ENCODE data around the gene SP5. TPM values are rescaled to one million over a fixed set of nuclear protein-coding genes. Genes with fewer than 3 reads are reported as not detected.

SP5 gene
- total RNA-seq, 4 donors from 2014 or later = 0.32 to 0.63 TPM; not detected in 2

- H3K27ac ChIP-seq (replicated peaks in 1 of 4) = no peak overlapping the region
- no peaks in the 10 kb centered on the region for H3K9me3 ChIP-seq
- TF ChIP-seq, protein P1, sequence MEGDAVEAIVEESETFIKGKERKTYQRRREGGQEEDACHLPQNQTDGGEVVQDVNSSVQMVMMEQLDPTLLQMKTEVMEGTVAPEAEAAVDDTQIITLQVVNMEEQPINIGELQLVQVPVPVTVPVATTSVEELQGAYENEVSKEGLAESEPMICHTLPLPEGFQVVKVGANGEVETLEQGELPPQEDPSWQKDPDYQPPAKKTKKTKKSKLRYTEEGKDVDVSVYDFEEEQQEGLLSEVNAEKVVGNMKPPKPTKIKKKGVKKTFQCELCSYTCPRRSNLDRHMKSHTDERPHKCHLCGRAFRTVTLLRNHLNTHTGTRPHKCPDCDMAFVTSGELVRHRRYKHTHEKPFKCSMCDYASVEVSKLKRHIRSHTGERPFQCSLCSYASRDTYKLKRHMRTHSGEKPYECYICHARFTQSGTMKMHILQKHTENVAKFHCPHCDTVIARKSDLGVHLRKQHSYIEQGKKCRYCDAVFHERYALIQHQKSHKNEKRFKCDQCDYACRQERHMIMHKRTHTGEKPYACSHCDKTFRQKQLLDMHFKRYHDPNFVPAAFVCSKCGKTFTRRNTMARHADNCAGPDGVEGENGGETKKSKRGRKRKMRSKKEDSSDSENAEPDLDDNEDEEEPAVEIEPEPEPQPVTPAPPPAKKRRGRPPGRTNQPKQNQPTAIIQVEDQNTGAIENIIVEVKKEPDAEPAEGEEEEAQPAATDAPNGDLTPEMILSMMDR (IDR thresholded peaks at IDR 0.05) = no peak
- TF ChIP-seq POLR2A (IDR thresholded peaks at IDR 0.05; ENCODE audit: low read depth) (no peak), POLR2AphosphoS5 (IDR thresholded peaks at IDR 0.05) (no peak), EP300 (IDR thresholded peaks at IDR 0.05) (no peak)
- 36% methylated on average over 16 of the region's 16 CpGs for WGBS
- peak; percentile 70 for DNase-seq (ENCODE audit: extremely low spot score)
- peaks cover 0 to 10% (median 8%) of the 10 kb centered on the region in 4 donors for H3K4me1 ChIP-seq
- no peaks in the 10 kb centered on the region for H3K36me3 ChIP-seq
- H3K27me3 ChIP-seq = peaks cover 0 to 54% (median 12%) of the 10 kb centered on the region in 4 donors
- intact Hi-C loops (cut with DNase I) = no loop called here
- H3K4me3 ChIP-seq = no peak overlapping the region
These were observed 7.0 kb upstream of the SP5 start for GRCh38 chr2:170707821-170708795.

- DNase-seq (ENCODE audit: extremely low spot score) = no peak
- Histone ChIP-seq H3K4me1 (peaks cover 18 to 34% (median 31%) of the 10 kb centered on the region in 4 donors), H3K9me3 (no peaks in the 10 kb centered on the region), H3K27me3 (peaks cover 0 to 67% (median 28%) of the 10 kb centered on the region in 4 donors), H3K27ac (replicated peaks in 1 of 4) (no peak overlapping the region), H3K36me3 (no peaks in the 10 kb centered on the region), H3K4me3 (no peak overlapping the region)
- 75% methylated on average over 1 of the region's 1 CpG for WGBS
- intact Hi-C loops (cut with DNase I) = loop anchor here (10.0 kb wide), 1 partner anchor 226 kb away; no protein-coding TSS in a partner anchor
- no peak for TF ChIP-seq EP300 (IDR thresholded peaks at IDR 0.05)
- TF ChIP-seq, protein P1 (IDR thresholded peaks at IDR 0.05) = no peak
- no peak for TF ChIP-seq POLR2AphosphoS5 (IDR thresholded peaks at IDR 0.05)
- no peak for TF ChIP-seq POLR2A (IDR thresholded peaks at IDR 0.05; ENCODE audit: low read depth)
These were observed 4.5 kb upstream of the SP5 start for GRCh38 chr2:170710609-170710979.

DNA sequence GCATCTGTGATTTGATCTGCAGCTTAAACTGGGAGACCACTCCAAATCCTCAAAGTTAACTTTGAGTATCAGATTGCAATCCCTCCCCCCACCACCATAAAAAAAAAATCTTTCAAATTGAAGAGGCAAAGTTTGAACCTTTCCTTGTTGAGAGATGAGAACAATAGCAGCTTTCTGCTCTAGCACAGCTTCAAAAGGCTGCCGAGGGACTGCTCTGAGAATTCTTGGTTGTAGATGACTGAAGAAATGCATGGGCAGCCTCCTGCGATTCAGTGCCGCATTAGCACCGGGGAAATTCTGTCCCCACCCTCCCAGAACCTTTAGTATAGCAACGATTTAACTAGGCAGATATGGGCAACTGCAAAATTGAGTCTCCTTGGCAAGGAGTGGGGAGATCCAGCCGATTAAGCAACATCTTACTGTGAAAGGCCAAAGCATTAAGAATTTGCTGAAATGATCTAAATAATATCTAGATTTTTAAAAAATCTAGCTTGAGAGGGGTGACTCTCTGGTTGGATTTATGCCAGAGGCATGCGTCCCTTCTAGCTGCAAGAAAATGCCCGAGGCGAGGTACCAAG is 3.9 kb upstream of the SP5 start:
- intact Hi-C loops (cut with DNase I) = loop anchor here (10.0 kb wide), 1 partner anchor 226 kb away; no protein-coding TSS in a partner anchor
- Histone ChIP-seq H3K36me3 (no peaks in the 10 kb centered on the region), H3K4me3 (no peak overlapping the region), H3K27ac (replicated peaks in 1 of 4) (no peak overlapping the region), H3K9me3 (no peaks in the 10 kb centered on the region), H3K27me3 (peaks cover 4 to 74% (median 35%) of the 10 kb centered on the region in 4 donors), H3K4me1 (peaks cover 25 to 41% (median 38%) of the 10 kb centered on the region in 4 donors)
- DNase-seq (ENCODE audit: extremely low spot score) = peak; percentile 68
- TF ChIP-seq EP300 (IDR thresholded peaks at IDR 0.05) (no peak), POLR2AphosphoS5 (IDR thresholded peaks at IDR 0.05) (no peak), POLR2A (IDR thresholded peaks at IDR 0.05; ENCODE audit: low read depth) (no peak)
- TF ChIP-seq, protein P1 (IDR thresholded peaks at IDR 0.05) = no peak
- 6% methylated on average over 9 of the region's 9 CpGs for WGBS

GRCh38 chr2:170711774-170712652 is 3.1 kb upstream of the SP5 start:
- WGBS = 3% methylated on average over 29 of the region's 51 CpGs
- Histone ChIP-seq H3K9me3 (no peaks in the 10 kb centered on the region), H3K4me1 (peaks cover 31 to 49% (median 45%) of the 10 kb centered on the region in 4 donors), H3K4me3 (no peak overlapping the region), H3K27me3 (peaks cover 11 to 81% (median 42%) of the 10 kb centered on the region in 4 donors), H3K36me3 (no peaks in the 10 kb centered on the region), H3K27ac (replicated peaks in 1 of 4) (no peak overlapping the region)
- peak; percentile 91 for DNase-seq (ENCODE audit: extremely low spot score)
- TF ChIP-seq POLR2AphosphoS5 (IDR thresholded peaks at IDR 0.05) = no peak
- TF ChIP-seq POLR2A (IDR thresholded peaks at IDR 0.05; ENCODE audit: low read depth) = no peak
- TF ChIP-seq, protein P1 (IDR thresholded peaks at IDR 0.05) = no peak
- no peak for TF ChIP-seq EP300 (IDR thresholded peaks at IDR 0.05)
- intact Hi-C loops (cut with DNase I) = loop anchor here (10.0 kb wide), 1 partner anchor 227 kb away; no protein-coding TSS in a partner anchor

Data from esophagus muscularis mucosa (tissue), 4 donors.